ENCODE data around the gene OSBPL10. TPM values are rescaled to one million over a fixed set of nuclear protein-coding genes. Genes with fewer than 3 reads are reported as not detected.
"Not testable (repeated sequence)": the region's sequence is repeated elsewhere in the genome, so short reads cannot be mapped to it uniquely, and the experiment has no call there.

Gene OSBPL10
- total RNA-seq, 1 donor from 2014 or later, result 45.4 TPM

GRCh38 chr3:31999907-32000439 is 18.9 kb upstream of the OSBPL10 start:
- H3K27ac Mint-ChIP-seq (ENCODE audit: unreplicated experiment), result no peak overlapping the region
- DNase-seq (ENCODE audit: low spot score), result no peak
- H3K9me3 Mint-ChIP-seq (ENCODE audit: low read depth), result peaks cover 4% of the 10 kb centered on the region
- H3K4me1 Mint-ChIP-seq (ENCODE audit: low read depth), result peaks cover 19% of the 10 kb centered on the region
- no peaks in the 10 kb centered on the region for H3K36me3 Mint-ChIP-seq (ENCODE audit: low read depth)
- TF ChIP-seq CTCF (IDR thresholded peaks at IDR 0.05), result no peak
- H3K4me3 Mint-ChIP-seq (ENCODE audit: unreplicated experiment), result no peak overlapping the region
- H3K27me3 Mint-ChIP-seq (ENCODE audit: low read depth), result no peaks in the 10 kb centered on the region

GRCh38 chr3:31997500-31997899 is 16.4 kb upstream of the OSBPL10 start:
- Mint-ChIP-seq H3K9me3 (ENCODE audit: low read depth) (peaks cover 20% of the 10 kb centered on the region), H3K27me3 (ENCODE audit: low read depth) (no peaks in the 10 kb centered on the region), H3K27ac (ENCODE audit: unreplicated experiment) (no peak overlapping the region), H3K4me1 (ENCODE audit: low read depth) (peaks cover 7% of the 10 kb centered on the region), H3K4me3 (ENCODE audit: unreplicated experiment) (no peak overlapping the region), H3K36me3 (ENCODE audit: low read depth) (peaks cover 6% of the 10 kb centered on the region)
- TF ChIP-seq CTCF (IDR thresholded peaks at IDR 0.05), result no peak
- no peak for DNase-seq (ENCODE audit: low spot score)

GRCh38 chr3:31996195-31996594 is 15.1 kb upstream of the OSBPL10 start:
- no peaks in the 10 kb centered on the region for H3K27me3 Mint-ChIP-seq (ENCODE audit: low read depth)
- no peak for TF ChIP-seq CTCF (IDR thresholded peaks at IDR 0.05)
- peaks cover 8% of the 10 kb centered on the region for H3K36me3 Mint-ChIP-seq (ENCODE audit: low read depth)
- no peak for DNase-seq (ENCODE audit: low spot score)
- no peak overlapping the region for H3K27ac Mint-ChIP-seq (ENCODE audit: unreplicated experiment)
- H3K9me3 Mint-ChIP-seq (ENCODE audit: low read depth), result peaks cover 23% of the 10 kb centered on the region
- H3K4me1 Mint-ChIP-seq (ENCODE audit: low read depth), result no peaks in the 10 kb centered on the region
- no peak overlapping the region for H3K4me3 Mint-ChIP-seq (ENCODE audit: unreplicated experiment)

- H3K4me3 Mint-ChIP-seq (ENCODE audit: unreplicated experiment); H3K36me3 Mint-ChIP-seq (ENCODE audit: low read depth); H3K4me1 Mint-ChIP-seq (ENCODE audit: low read depth); H3K27ac Mint-ChIP-seq (ENCODE audit: unreplicated experiment); DNase-seq (ENCODE audit: low spot score); H3K27me3 Mint-ChIP-seq (ENCODE audit: low read depth): not testable (repeated sequence)
- H3K9me3 Mint-ChIP-seq (ENCODE audit: low read depth), result peaks cover 23% of the 10 kb centered on the region
Measured at GRCh38 chr3:31995026-31995425, 14.0 kb upstream of the OSBPL10 start.

- Mint-ChIP-seq H3K27me3 (ENCODE audit: low read depth) (no peaks in the 10 kb centered on the region), H3K4me1 (ENCODE audit: low read depth) (no peaks in the 10 kb centered on the region), H3K4me3 (ENCODE audit: unreplicated experiment) (no peak overlapping the region)
Measured at GRCh38 chr3:31993843-31994242, 12.8 kb upstream of the OSBPL10 start.

GRCh38 chr3:31992995-31993394 is 11.9 kb upstream of the OSBPL10 start:
- H3K27me3 Mint-ChIP-seq (ENCODE audit: low read depth); DNase-seq (ENCODE audit: low spot score); H3K4me3 Mint-ChIP-seq (ENCODE audit: unreplicated experiment); H3K4me1 Mint-ChIP-seq (ENCODE audit: low read depth); H3K27ac Mint-ChIP-seq (ENCODE audit: unreplicated experiment): not testable (repeated sequence)
- Mint-ChIP-seq H3K36me3 (ENCODE audit: low read depth) (peaks cover 12% of the 10 kb centered on the region), H3K9me3 (ENCODE audit: low read depth) (peaks cover 23% of the 10 kb centered on the region)

More at GRCh38 chr3:31993843-31994242, 12.8 kb upstream of the OSBPL10 start:
- Mint-ChIP-seq H3K36me3 (ENCODE audit: low read depth) (peaks cover 9% of the 10 kb centered on the region), H3K9me3 (ENCODE audit: low read depth) (peaks cover 23% of the 10 kb centered on the region), H3K27ac (ENCODE audit: unreplicated experiment) (no peak overlapping the region)
- DNase-seq (ENCODE audit: low spot score), result no peak
- TF ChIP-seq CTCF (IDR thresholded peaks at IDR 0.05), result no peak
